CD14-positive monocyte (primary cell): ENCODE measurements around the gene ZCCHC14. TPM values are rescaled to one million over a fixed set of nuclear protein-coding genes. Genes with fewer than 3 reads are reported as not detected.
A peak's percentile ranks its signal among the peaks of the same experiment; 100 is the strongest.

Source experiments
- DNase-seq, 3 donors: peaks; one replicate each; pipeline ENCODE4 v3.0.0-alpha.2; 2011 to 2022
- H2AFZ ChIP-seq: 2 replicates; pipeline ENCODE4 v1.6.0; 2012; ENCODE audit warnings: mild to moderate bottlenecking, low read depth, low read length, inconsistent platforms; ENCODE audit not compliant: insufficient read depth, poor library complexity, severe bottlenecking
- H3K27ac ChIP-seq, 2 donors: 1 replicate in 1 of 2; 2 replicates in 1 of 2; pipeline ENCODE4 v1.5.1; 2012 to 2013; ENCODE audit warnings: low read length in 2 of 2, control low read depth in 1 of 2, inconsistent platforms in 1 of 2, low read depth in 1 of 2, mild to moderate bottlenecking in 1 of 2
- H3K27me3 ChIP-seq, 2 donors: one replicate each; pipeline versions ENCODE4 v1.6.0 to v1.6.1; 2011 to 2013; ENCODE audit warnings: low read length in 2 of 2; ENCODE audit not compliant: control insufficient read depth in 2 of 2, insufficient read depth in 2 of 2
- H3K36me3 ChIP-seq, 2 donors: replicated peaks in 1 of 2; 1 replicate in 1 of 2; 2 replicates in 1 of 2; pipeline versions ENCODE4 v1.5.1 to v1.6.1; 2012 to 2013; ENCODE audit warnings: low read length in 2 of 2, control low read depth in 1 of 2, inconsistent platforms in 1 of 2, mild to moderate bottlenecking in 1 of 2; ENCODE audit not compliant: insufficient read depth in 2 of 2, control insufficient read depth in 1 of 2
- H3K4me1 ChIP-seq, 2 donors: 1 replicate in 1 of 2; 2 replicates in 1 of 2; pipeline versions ENCODE4 v1.5.1 to v1.6.1; 2012 to 2013; ENCODE audit warnings: low read length in 2 of 2, control low read depth in 1 of 2, inconsistent platforms in 1 of 2, mild to moderate bottlenecking in 1 of 2, moderate library complexity in 1 of 2; ENCODE audit not compliant: insufficient read depth in 2 of 2, control insufficient read depth in 1 of 2
- H3K4me2 ChIP-seq: replicated peaks from 2 replicates; pipeline ENCODE3; 2012; ENCODE audit warnings: low read length, moderate library complexity, mild to moderate bottlenecking; ENCODE audit not compliant: poor library complexity, severe bottlenecking; ENCODE audit errors: extremely low read depth
- H3K4me3 ChIP-seq, 3 experiments: fragments of 200-600 bp in 1 of 3; sonication (generic) in 1 of 3; replicated peaks in 1 of 3; 1 replicate in 2 of 3; 2 replicates in 1 of 3; pipeline ENCODE4 v1.5.1; 2011 to 2013; ENCODE audit warnings: low read length in 3 of 3, mild to moderate bottlenecking in 3 of 3, control low read depth in 2 of 3, low read depth in 2 of 3, inconsistent platforms in 1 of 3, moderate library complexity in 1 of 3
- H3K79me2 ChIP-seq: 2 replicates; pipeline ENCODE4 v1.6.0; 2012; ENCODE audit warnings: mild to moderate bottlenecking, control low read depth, inconsistent platforms, low read length, moderate library complexity; ENCODE audit not compliant: insufficient read depth
- H3K9ac ChIP-seq: 2 replicates; pipeline ENCODE4 v1.6.0; 2017; ENCODE audit warnings: low read length, mild to moderate bottlenecking; ENCODE audit not compliant: insufficient read depth, poor library complexity, severe bottlenecking
- H3K9me3 ChIP-seq, 2 donors: replicated peaks in 1 of 2; 1 replicate in 1 of 2; 2 replicates in 1 of 2; pipeline versions ENCODE4 v1.5.1 to v1.6.1; 2012 to 2013; ENCODE audit warnings: low read length in 2 of 2, control low read depth in 1 of 2; ENCODE audit not compliant: control insufficient read depth in 1 of 2, insufficient read depth in 1 of 2
- H4K20me1 ChIP-seq: 2 replicates; pipeline ENCODE4 v1.6.0; 2012; ENCODE audit warnings: mild to moderate bottlenecking, low read length, control low read depth, moderate library complexity; ENCODE audit not compliant: insufficient read depth
- H3K27ac Mint-ChIP-seq, 7 donors: one replicate each; pipeline ENCODE4 v1.8.0; 2020; ENCODE audit warnings: mild to moderate bottlenecking in 7 of 7, mixed read lengths in 7 of 7, moderate library complexity in 6 of 7, inconsistent platforms in 2 of 7
- H3K27me3 Mint-ChIP-seq, 3 donors: one replicate each; pipeline ENCODE4 v1.8.0; 2021 to 2022; ENCODE audit warnings: low read depth in 3 of 3, mild to moderate bottlenecking in 3 of 3, mixed read lengths in 3 of 3, moderate library complexity in 3 of 3, inconsistent platforms in 1 of 3
- H3K36me3 Mint-ChIP-seq, 2 donors: one replicate each; pipeline ENCODE4 v1.8.0; 2020; ENCODE audit warnings: mixed read lengths in 2 of 2, inconsistent platforms in 1 of 2, mild to moderate bottlenecking in 1 of 2
- H3K4me1 Mint-ChIP-seq: one replicate; pipeline ENCODE4 v1.8.0; 2020; ENCODE audit warnings: mild to moderate bottlenecking, mixed read lengths
- H3K4me3 Mint-ChIP-seq, 2 donors: one replicate each; pipeline ENCODE4 v1.8.0; 2020; ENCODE audit warnings: mild to moderate bottlenecking in 2 of 2, mixed read lengths in 2 of 2, moderate library complexity in 1 of 2
- H3K9me3 Mint-ChIP-seq, 7 donors: one replicate each; pipeline ENCODE4 v1.8.0; 2020 to 2022; ENCODE audit warnings: mixed read lengths in 7 of 7, mild to moderate bottlenecking in 6 of 7, moderate library complexity in 6 of 7, inconsistent platforms in 2 of 7
- CTCF ChIP-seq: fragments of 200-600 bp; IDR thresholded peaks from one replicate; pipeline ENCODE4 v1.8.0; 2022; ENCODE audit warnings: antibody characterized with exemption, mild to moderate bottlenecking
- WGBS: methylation state at CpG from one replicate; pipeline ENCODE4 v1.1.5; 2013; ENCODE audit warnings: missing lambda C conversion rate; ENCODE audit not compliant: insufficient coverage; 5-methylcytosine and 5-hydroxymethylcytosine counted together
- intact Hi-C, 2 donors: fragments of 100-400 bp; cut with micrococcal nuclease; formaldehyde crosslinking; loops; one replicate each; pipeline versions ENCODE4 v1.15.0 to v1.15.1; 2023
- polyA plus RNA-seq, 3 donors: library from polyadenylated mRNA; depleted of rRNA in 1 of 3; unstranded in 2 of 3; stranded (reverse) in 1 of 3; fragments of 300-500 nt in 2 of 3; fragments of >200 nt in 1 of 3; fragmentation: Illumina TruSeq in 2 of 3; gene quantifications; 1 replicate in 2 of 3; 2 replicates in 1 of 3; pipeline ENCODE4 v1.2.3, GENCODE V29; 2012 to 2021

ZCCHC14 gene
- polyA plus RNA-seq, 3 donors, result 0.11 to 4.0 (median 0.22) TPM

- H4K20me1 ChIP-seq, result peaks cover 17% of the 10 kb centered on the region
- DNase-seq, result no peak
- WGBS, result 94% methylated on average over 11 of the region's 15 CpGs
- peaks cover 32 to 39% of the 10 kb centered on the region in 2 donors for H3K36me3 Mint-ChIP-seq
- no peaks in the 10 kb centered on the region for H3K9me3 ChIP-seq
- no peak overlapping the region for H3K4me2 ChIP-seq
- H3K4me3 Mint-ChIP-seq, result no peak overlapping the region
- H2AFZ ChIP-seq, result no peak overlapping the region
- H3K27me3 ChIP-seq, result no peaks in the 10 kb centered on the region
- no peaks in the 10 kb centered on the region for H3K9me3 Mint-ChIP-seq
- intact Hi-C loops, result no loop called here
- no peak overlapping the region for H3K4me3 ChIP-seq
- H3K79me2 ChIP-seq, result no peaks in the 10 kb centered on the region
- no peak overlapping the region for H3K9ac ChIP-seq
- no peak overlapping the region for H3K27ac ChIP-seq
- H3K27me3 Mint-ChIP-seq, result peaks cover 0 to 5% (median 4%) of the 10 kb centered on the region in 3 donors
- peaks cover 3 to 29% of the 10 kb centered on the region in 2 donors for H3K36me3 ChIP-seq
- peaks cover 8% of the 10 kb centered on the region for H3K4me1 Mint-ChIP-seq
- no peak for TF ChIP-seq CTCF
- peaks cover 2 to 3% of the 10 kb centered on the region in 2 donors for H3K4me1 ChIP-seq
- H3K27ac Mint-ChIP-seq, result peak overlapping the region in 1 of 7 donors; percentile 23
Observed at GRCh38 chr16:87459027-87459426, 33.8 kb downstream of the ZCCHC14 start.

- Histone ChIP-seq H3K36me3 (peaks cover 3 to 29% of the 10 kb centered on the region in 2 donors), H3K9ac (no peak overlapping the region), H4K20me1 (peaks cover 12% of the 10 kb centered on the region), H2AFZ (no peak overlapping the region), H3K27ac (no peak overlapping the region), H3K4me1 (no peaks in the 10 kb centered on the region), H3K4me3 (no peak overlapping the region), H3K79me2 (no peaks in the 10 kb centered on the region), H3K27me3 (no peaks in the 10 kb centered on the region), H3K9me3 (no peaks in the 10 kb centered on the region), H3K4me2 (no peak overlapping the region)
- Mint-ChIP-seq H3K9me3 (no peaks in the 10 kb centered on the region), H3K4me1 (peaks cover 5% of the 10 kb centered on the region), H3K27me3 (peaks cover 0 to 4% (median 1%) of the 10 kb centered on the region in 3 donors), H3K36me3 (peaks cover 32 to 43% of the 10 kb centered on the region in 2 donors), H3K4me3 (no peak overlapping the region), H3K27ac (no peak overlapping the region)
- no peak for DNase-seq
- intact Hi-C loops, result no loop called here
- no peak for TF ChIP-seq CTCF
- 96% methylated on average over 18 of the region's 23 CpGs for WGBS
Observed at GRCh38 chr16:87458424-87458915, 34.4 kb downstream of the ZCCHC14 start.
